ENCODE results near the gene IPO11. TPM values are rescaled to one million over a fixed set of nuclear protein-coding genes. Genes with fewer than 3 reads are reported as not detected.

The IPO11 gene
- total RNA-seq, 1 donor from 2014 or later: 30.3 TPM

- Histone ChIP-seq H3K4me1 (no peaks in the 10 kb centered on the region), H3K27ac (replicated peaks) (no peak overlapping the region), H3K9me3 (replicated peaks) (no peaks in the 10 kb centered on the region), H3K4me3 (no peak overlapping the region), H3K27me3 (ENCODE audit: low read depth) (no peaks in the 10 kb centered on the region), H3K36me3 (peaks cover 56% of the 10 kb centered on the region)
- TF ChIP-seq, protein P1, sequence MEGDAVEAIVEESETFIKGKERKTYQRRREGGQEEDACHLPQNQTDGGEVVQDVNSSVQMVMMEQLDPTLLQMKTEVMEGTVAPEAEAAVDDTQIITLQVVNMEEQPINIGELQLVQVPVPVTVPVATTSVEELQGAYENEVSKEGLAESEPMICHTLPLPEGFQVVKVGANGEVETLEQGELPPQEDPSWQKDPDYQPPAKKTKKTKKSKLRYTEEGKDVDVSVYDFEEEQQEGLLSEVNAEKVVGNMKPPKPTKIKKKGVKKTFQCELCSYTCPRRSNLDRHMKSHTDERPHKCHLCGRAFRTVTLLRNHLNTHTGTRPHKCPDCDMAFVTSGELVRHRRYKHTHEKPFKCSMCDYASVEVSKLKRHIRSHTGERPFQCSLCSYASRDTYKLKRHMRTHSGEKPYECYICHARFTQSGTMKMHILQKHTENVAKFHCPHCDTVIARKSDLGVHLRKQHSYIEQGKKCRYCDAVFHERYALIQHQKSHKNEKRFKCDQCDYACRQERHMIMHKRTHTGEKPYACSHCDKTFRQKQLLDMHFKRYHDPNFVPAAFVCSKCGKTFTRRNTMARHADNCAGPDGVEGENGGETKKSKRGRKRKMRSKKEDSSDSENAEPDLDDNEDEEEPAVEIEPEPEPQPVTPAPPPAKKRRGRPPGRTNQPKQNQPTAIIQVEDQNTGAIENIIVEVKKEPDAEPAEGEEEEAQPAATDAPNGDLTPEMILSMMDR (IDR thresholded peaks at IDR 0.05; ENCODE audit: borderline replicate concordance): no peak
- intact Hi-C loops (cut with micrococcal nuclease): no loop called here
- no peak for DNase-seq
These were observed 74.1 kb downstream of the IPO11 start for GRCh38 chr5:62486672-62487071.

- no peak for DNase-seq
- H3K36me3 ChIP-seq: peaks cover 66% of the 10 kb centered on the region
- no peaks in the 10 kb centered on the region for H3K4me1 ChIP-seq
- H3K27me3 ChIP-seq (ENCODE audit: low read depth): no peaks in the 10 kb centered on the region
- TF ChIP-seq, protein P1 (IDR thresholded peaks at IDR 0.05; ENCODE audit: borderline replicate concordance): no peak
- H3K9me3 ChIP-seq (replicated peaks): no peaks in the 10 kb centered on the region
- no peak overlapping the region for H3K27ac ChIP-seq (replicated peaks)
- intact Hi-C loops (cut with micrococcal nuclease): no loop called here
- H3K4me3 ChIP-seq: no peak overlapping the region
These were observed 76.0 kb downstream of the IPO11 start for GRCh38 chr5:62488531-62488930.

DNA sequence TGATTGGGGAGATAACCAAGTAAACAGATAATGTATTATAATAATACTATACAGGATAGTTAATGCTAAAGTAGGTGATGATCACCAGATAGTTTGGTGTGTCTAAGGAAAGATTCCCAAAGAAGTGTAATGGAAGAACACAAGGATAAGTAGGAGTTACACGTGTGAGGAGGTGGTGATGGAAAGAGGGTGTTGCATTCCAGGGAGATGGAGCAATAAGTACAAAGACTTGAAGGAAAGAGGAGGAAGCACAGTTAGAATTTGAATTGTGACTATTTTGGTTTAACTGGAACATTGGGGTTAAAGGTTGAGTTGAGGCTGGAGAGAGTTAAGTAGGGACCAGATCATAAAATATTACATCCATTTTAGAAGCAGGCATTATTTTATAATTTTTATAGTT is 76.9 kb downstream of the IPO11 start:
- H3K4me3 ChIP-seq: no peak overlapping the region
- H3K36me3 ChIP-seq: peaks cover 68% of the 10 kb centered on the region
- TF ChIP-seq, protein P1 (IDR thresholded peaks at IDR 0.05; ENCODE audit: borderline replicate concordance): no peak
- DNase-seq: no peak
- intact Hi-C loops (cut with micrococcal nuclease): no loop called here
- no peaks in the 10 kb centered on the region for H3K4me1 ChIP-seq
- H3K9me3 ChIP-seq (replicated peaks): no peaks in the 10 kb centered on the region
- H3K27me3 ChIP-seq (ENCODE audit: low read depth): no peaks in the 10 kb centered on the region
- H3K27ac ChIP-seq (replicated peaks): no peak overlapping the region

GRCh38 chr5:62494772-62495171 is 82.2 kb downstream of the IPO11 start:
- Histone ChIP-seq H3K36me3 (peaks cover 73% of the 10 kb centered on the region), H3K9me3 (replicated peaks) (no peaks in the 10 kb centered on the region), H3K27me3 (ENCODE audit: low read depth) (no peaks in the 10 kb centered on the region), H3K27ac (replicated peaks) (no peak overlapping the region), H3K4me1 (no peaks in the 10 kb centered on the region), H3K4me3 (no peak overlapping the region)
- DNase-seq: no peak
- intact Hi-C loops (cut with micrococcal nuclease): no loop called here
- TF ChIP-seq, protein P1 (IDR thresholded peaks at IDR 0.05; ENCODE audit: borderline replicate concordance): no peak

GRCh38 chr5:62496876-62497275 is 84.3 kb downstream of the IPO11 start:
- TF ChIP-seq, protein P1 (IDR thresholded peaks at IDR 0.05; ENCODE audit: borderline replicate concordance): no peak
- DNase-seq: no peak
- Histone ChIP-seq H3K9me3 (replicated peaks) (no peaks in the 10 kb centered on the region), H3K27ac (replicated peaks) (no peak overlapping the region), H3K36me3 (peaks cover 65% of the 10 kb centered on the region), H3K27me3 (ENCODE audit: low read depth) (no peaks in the 10 kb centered on the region), H3K4me1 (no peaks in the 10 kb centered on the region), H3K4me3 (no peak overlapping the region)
- intact Hi-C loops (cut with micrococcal nuclease): no loop called here

- peaks cover 52% of the 10 kb centered on the region for H3K36me3 ChIP-seq
- no peaks in the 10 kb centered on the region for H3K27me3 ChIP-seq (ENCODE audit: low read depth)
- DNase-seq: no peak
- peaks cover 7% of the 10 kb centered on the region for H3K4me1 ChIP-seq
- no peak overlapping the region for H3K4me3 ChIP-seq
- intact Hi-C loops (cut with micrococcal nuclease): no loop called here
- TF ChIP-seq, protein P1 (IDR thresholded peaks at IDR 0.05; ENCODE audit: borderline replicate concordance): no peak
- H3K9me3 ChIP-seq (replicated peaks): no peaks in the 10 kb centered on the region
- no peak overlapping the region for H3K27ac ChIP-seq (replicated peaks)
These were observed 86.4 kb downstream of the IPO11 start for GRCh38 chr5:62498961-62499360.
